HG03139 (cell line): ENCODE results near the gene SYNCRIP.
"Not testable (repeated sequence)": the region's sequence is repeated elsewhere in the genome, so short reads cannot be mapped to it uniquely, and the experiment has no call there.

Experiments
- ATAC-seq: cut with Tn5 transposase; IDR thresholded peaks from one replicate; pipeline ENCODE4 v1.9.1; 2021; ENCODE audit not compliant: unreplicated experiment

Gene SYNCRIP

DNA sequence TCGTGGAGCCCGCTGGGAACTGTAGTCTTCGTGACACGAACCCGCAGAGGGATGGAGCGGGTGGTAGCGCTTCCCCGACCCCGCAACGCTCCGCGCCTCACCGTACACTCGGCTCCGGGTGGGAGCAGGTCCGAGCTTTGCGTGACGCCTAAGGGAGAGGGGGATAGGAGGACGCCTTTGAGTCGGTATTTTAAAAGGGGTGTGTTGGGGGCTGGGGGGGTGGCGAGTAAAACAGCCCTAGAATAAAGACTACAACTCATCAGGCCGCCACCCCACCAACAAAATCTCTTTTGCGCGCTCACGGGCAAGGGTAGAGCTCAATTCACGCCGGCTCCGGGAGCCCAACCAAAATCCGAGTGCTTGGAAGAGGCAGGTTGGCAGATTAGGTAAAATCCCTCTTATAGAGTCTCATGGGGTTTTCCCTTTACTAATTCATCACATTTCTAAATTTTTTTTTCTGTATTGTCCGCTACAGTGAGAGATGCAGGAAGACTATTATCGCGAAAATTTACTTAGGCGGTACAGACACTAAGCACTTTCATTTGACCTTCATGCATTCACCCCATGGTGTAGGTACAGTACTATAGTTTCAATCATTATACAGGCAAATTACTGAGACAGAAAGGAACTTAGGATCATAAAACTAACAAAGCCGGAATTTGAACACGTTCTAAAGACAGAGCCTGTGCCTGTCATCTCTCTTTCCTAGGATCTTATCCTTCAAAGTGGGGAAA lies 48.3 kb downstream of the SYNCRIP start:
- ATAC-seq, result peak; percentile 4

DNA sequence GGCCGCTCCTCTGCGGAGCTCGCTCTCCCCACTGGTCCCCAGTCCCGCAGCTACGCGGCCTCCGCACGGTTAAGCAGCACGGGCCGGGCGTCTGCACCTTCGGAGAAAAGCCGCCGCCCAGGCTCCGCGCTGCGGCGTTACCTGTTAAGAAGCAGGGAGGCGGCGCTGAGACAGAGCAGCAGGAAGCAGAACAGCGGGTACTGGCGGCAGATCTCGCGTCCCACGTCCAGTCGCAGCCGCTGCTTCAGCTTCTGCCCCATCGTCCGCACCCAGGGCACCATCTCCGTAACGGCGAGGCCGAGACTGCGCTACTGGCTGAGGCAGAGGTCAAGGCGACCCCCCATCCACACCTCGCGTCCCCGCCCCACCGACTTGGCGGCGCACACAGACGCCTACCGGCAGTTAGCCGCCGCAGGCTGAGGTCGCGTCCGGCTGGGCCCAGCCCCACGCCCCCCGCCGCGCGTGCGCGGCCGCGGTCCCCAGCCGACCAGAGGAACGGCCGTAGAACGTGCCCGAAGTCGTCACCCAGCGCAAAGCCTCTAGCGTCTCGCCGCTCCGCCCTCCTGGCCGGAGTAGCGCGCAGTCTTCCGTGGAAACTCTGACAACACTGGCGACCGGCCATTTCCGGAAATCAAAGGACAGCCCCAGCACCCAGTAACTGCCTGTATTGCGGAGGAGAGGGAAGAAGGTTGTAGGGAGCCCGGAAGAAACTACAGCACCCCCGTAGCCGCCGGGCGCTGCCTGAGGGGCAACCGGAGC lies 49.1 kb downstream of the SYNCRIP start, which contains the start of gene SNX14:
Gene SNX14 (minus strand): TSS at position 421 of the 759 bp plus-strand sequence. CDS start 140 bp downstream, at position 281.
- peak; percentile 86 for ATAC-seq

DNA sequence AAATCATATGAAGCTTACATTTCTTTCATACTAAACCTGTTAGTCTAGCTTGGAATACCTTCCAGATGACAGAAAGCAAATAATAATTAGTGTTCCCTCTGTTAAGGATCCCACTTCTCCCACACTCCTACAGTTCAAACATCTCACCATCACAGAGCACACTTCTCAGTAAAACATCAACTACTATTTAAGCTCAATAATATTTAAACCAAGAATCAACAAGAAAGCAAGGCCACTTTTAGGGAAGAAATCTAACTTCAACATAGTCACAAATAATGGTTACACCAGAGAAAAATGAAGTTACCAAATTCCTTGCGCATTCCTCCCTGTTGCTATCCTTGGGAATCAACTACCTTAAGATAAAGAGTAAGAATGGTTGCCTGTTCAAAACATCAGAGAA lies 50.7 kb downstream of the SYNCRIP start:
- no peak for ATAC-seq

DNA sequence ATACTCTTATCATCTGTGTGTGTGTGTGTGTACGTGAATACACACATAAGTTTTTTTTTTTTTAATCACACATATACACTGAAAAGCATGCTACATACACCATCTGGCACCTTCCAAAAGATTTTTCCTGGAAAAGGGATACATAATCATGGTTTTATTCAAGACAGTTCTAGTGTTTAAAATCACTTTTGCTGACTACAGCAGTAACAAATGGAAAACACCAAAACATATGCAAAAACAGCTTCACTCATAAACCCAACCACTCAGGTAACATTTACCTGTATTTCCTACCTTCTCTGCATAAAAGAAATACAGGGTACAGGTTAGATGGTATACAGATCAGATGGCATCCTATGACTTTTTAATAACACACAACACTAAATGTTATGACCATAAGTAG lies 51.5 kb downstream of the SYNCRIP start:
- no peak for ATAC-seq

DNA sequence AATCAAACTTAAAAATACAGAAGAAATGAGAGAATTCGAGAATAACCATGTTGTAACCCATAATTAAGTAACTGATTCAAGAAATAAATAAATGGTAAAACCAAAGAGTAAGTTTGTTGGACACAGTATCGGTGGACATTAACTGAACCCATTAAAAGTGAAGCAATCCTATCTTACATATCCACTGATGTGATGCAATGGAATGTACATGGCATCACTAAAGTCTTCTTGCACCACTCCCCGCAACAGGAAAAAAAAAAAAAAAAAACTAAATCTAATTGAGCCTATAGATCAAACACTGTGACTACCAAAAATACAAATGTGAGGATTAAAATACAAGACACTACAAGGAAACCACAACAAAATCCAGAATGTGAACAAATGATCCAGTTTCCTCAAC lies 56.9 kb downstream of the SYNCRIP start:
- ATAC-seq, result no peak

DNA sequence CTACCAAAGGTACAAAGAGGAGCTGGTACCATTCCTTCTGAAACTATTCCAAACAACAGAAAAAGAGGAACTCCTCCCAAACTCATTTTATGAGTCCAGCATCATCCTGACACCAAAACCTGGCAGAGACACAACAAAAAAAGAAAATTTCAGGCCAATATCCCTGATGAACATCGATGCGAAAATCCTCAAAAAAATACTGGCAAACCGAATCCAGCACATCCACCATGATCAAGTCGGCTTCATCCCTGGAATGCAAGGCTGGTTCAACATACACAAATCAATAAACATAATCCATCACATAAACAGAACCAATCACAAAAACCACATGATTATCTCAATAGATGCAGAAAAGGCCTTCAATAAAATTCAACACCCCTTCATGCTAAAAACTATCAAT lies 59.9 kb downstream of the SYNCRIP start:
- ATAC-seq, result not testable (repeated sequence)

DNA sequence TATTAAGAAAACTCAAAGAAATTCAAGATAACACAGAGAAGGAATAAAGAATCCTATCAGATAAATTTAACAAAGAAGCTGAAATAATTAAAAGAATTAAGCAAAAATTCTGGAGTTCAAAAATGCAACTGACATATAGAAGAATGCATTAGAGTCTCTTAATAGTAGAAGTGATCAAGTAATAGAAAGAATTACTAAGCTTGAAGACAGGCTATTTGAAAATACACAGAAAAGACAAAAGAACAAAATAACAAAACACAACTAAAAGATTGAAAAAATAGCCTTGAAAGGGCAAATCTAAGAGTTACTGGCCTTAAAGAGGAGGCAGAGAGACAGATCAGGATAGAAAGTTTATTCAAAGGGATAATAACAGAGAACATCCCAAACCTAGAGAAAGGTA lies 61.1 kb downstream of the SYNCRIP start:
- no peak for ATAC-seq

DNA sequence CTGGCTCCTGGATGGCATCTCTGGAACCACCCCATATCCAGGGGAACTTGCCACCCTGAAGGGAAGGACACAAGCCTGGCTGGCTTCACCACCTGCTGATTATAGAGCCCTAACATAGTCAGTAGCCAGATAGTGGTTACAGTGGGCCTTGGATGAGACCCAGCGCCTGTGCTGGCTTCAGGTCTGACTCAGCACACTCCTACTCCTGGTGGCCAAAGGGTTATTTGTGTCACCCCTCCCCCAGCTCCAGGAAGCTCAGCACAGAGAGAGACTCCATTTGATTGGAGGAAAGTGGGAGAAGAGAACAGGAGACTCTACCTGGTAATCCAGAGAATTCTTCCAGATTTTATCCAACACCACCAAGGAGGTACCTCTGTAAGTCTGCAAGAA lies 61.8 kb downstream of the SYNCRIP start:
- ATAC-seq, result no peak

DNA sequence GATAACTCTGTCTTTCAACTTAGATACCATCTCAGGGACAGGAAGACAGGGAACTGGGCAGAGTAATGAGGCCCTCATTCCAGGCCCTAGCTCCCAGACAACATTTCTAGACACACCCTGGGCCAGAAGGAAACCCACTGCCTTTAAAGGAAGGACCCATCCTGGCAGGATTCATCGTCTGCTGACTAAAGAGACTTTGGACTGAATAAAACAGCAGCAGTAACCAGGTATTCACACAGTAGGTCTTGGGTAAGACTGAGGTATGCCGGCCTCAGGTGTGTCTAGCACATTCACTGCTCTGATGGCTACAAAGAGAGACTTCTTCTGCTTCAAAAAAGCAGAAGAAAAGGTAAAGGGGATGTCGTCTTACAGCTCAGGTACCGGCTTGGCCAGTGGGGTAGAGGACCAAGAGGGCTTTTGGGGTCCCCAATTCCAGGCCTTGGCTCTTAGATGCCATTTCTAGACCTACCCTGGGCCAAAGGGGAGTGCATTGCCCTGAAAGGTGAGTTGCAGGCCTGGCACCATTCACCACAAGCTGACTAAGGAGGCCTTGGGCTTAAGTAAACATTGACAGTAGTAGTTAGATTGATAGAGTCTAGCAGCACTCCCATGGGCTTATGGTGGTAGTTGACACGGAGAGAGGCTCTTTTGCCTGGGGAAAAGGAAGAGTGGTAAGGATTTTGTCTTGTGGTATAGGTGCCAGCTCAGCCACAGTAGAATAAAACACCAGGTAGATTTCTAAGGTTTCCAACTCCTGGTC lies 62.4 kb downstream of the SYNCRIP start:
- ATAC-seq, result no peak

DNA sequence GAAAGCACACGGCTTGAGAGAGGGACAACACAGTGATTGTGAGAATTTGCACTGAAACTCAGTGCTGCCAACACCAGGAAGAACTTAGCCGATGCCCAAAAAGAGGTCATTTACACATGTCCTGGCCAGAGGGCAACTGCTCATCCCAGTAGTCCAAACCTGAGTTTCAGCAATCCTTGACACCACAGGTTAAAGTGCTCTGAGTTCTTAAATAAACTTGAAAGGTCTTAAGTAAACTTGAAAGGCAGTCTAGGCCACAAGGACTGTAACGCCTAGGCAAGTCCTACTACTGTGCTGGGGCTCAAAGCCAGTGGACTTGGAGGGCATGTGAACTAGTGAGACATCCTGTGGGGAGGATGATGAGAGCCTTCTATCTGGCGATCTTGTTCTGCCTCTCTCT lies 63.1 kb downstream of the SYNCRIP start:
- no peak for ATAC-seq

DNA sequence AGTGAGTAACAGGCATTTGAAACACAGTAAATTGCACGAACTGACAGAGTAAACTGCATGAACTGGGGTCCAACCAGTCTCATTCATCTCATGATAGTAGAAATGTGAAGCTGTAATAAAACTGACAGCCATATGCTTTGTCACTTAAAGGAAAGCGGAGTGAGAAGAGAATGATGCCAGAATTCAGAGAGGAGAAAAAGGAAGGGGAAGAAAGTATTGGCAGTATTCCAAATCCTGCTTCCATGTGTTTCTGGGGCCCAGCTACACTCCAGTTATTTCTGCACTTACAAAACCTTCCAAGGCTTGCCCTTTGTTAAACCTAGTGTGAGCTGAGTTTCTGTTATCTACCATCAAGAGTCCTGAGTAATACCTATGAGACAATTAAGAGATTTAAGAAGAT lies 66.2 kb downstream of the SYNCRIP start:
- no peak for ATAC-seq

DNA sequence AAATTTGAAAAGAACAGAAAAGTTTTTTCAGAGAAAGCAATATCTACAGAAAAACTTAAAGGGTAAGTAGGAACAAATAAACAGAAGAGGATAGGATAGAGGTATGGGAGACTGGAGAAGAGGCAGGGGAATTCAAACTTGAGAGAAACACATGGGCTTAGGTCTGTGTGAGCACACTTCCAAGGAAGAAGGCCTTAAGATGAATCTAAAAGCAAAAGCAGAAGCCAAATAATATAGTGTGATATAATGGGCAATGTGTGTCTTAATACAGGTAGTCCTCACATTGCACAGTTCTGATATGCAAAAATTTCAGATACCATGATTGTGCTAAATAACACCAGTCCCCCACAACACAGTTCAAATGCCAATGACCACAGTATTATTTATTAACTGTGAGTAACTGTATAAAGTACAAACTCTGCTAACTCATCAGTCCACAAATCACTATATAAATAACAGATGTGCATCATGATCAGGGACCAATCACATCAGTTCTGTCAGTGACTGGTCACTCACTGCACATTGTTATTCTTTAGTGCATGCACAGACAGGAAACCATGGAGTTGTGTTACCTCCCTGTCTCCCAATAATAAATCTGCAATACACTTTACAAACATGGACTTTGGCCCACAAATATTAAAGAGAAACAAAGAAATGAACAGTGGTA lies 67.6 kb downstream of the SYNCRIP start:
- no peak for ATAC-seq

DNA sequence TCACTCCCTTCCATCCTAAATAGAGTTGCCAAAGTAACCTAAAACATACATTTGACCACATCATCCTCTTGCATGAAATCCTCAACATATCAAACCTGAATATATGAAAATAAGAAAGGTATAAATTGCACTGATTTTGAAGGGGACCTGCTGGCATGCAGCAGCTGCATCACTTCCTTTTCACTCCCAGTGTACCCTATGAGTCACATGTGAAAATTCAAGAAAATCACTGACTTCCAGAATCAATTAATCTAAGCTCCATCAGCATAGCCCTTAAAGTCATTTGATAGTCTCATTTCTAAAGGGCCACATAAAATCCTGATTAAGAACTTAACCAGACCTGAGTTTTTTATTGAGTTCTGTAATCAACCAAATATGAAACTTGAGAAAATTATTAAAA lies 73.4 kb downstream of the SYNCRIP start:
- no peak for ATAC-seq

DNA sequence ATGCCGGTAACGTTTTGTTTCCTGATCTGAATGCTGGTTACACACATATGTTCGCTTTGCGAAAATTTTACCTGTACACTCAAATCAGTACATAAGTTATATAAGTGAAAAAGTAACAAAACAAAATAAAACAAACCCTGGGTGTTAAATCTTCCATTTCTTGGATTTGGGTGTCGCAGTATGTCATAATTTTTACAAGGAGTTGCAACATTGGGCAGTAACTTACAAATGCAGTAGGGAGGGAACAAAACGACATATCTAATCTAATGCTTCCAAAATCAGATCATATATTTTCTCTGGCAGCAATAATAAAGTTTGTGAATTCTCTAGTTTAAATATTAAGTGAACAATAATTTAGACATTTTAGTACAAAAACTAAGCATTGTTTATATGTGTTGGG lies 74.3 kb downstream of the SYNCRIP start:
- ATAC-seq, result no peak

DNA sequence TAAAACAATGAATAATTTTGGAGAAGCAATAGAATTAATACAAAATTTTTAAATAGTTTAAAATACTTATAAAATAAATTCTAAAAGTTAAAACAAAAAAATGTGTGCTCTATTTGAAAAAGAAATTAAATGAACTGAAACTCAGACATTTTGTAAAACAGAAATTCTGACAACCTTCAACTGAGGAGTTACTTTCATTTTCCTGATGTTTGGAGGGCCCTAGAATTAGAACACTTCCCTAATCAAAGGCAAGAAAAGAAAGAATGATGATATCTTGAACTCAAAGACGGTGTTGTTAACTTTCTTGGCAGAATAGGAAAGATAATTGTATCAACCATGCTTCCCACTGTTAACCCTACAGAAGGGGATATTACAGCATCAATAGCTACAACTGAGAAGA lies 77.0 kb downstream of the SYNCRIP start:
- no peak for ATAC-seq

DNA sequence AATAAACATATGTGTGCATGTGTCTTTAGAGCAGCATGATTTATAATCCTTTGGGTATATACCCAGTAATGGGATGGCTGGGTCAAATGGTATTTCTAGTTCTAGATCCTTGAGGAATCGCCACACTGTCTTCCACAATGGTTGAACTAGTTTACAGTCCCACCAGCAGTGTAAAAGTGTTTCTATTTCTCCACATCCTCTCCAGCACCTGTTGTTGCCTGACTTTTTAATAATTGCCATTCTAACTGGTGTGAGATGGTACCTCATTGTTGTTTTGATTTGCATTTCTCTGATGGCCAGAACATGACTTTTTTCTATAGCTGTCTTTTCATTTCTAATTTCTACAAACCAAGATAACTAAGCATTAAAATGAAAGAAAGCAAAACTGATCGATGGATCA lies 78.5 kb downstream of the SYNCRIP start:
- ATAC-seq, result not testable (repeated sequence)
